Activated CD8-positive, alpha-beta T cell treated with anti-CD3 and anti-CD28 coated beads for 36 hours (primary cell): ENCODE results near the gene GLMN. TPM values are rescaled to one million over a fixed set of nuclear protein-coding genes. Genes with fewer than 3 reads are reported as not detected.
A peak's percentile ranks its signal among the peaks of the same experiment; 100 is the strongest.

Experiments used
- ATAC-seq: fragments of 200-7000 bp; cut with Tn5 transposase; one replicate; pipeline ENCODE4 v1.10.0; 2021; ENCODE audit warnings: mild to moderate bottlenecking, moderate library complexity
- CTCF ChIA-PET: fragments of 350-600 bp; sonication (Branson Sonifier 250); formaldehyde crosslinking; loops from one replicate; lab custom pipeline; 2021; ENCODE audit warnings: antibody characterized with exemption; lab: Charles Lee
- POLR2A ChIA-PET: fragments of 350-600 bp; sonication (Branson Sonifier 250); formaldehyde crosslinking; loops from one replicate; lab custom pipeline; 2021; ENCODE audit warnings: antibody characterized with exemption; lab: Charles Lee
- DNase-seq: peaks from one replicate; pipeline ENCODE4 v3.0.0-alpha.2; 2020
- H3K27ac Mint-ChIP-seq: one replicate; pipeline ENCODE4 v1.8.0; 2021; ENCODE audit warnings: mild to moderate bottlenecking, mixed read lengths
- H3K27me3 Mint-ChIP-seq: one replicate; pipeline ENCODE4 v1.8.0; 2021; ENCODE audit warnings: mixed read lengths
- H3K36me3 Mint-ChIP-seq: one replicate; pipeline ENCODE4 v1.8.0; 2021; ENCODE audit warnings: low read depth, mixed read lengths
- H3K4me1 Mint-ChIP-seq: one replicate; pipeline ENCODE4 v1.8.0; 2021; ENCODE audit warnings: low read depth, mixed read lengths
- H3K4me3 Mint-ChIP-seq: one replicate; pipeline ENCODE4 v1.8.0; 2021; ENCODE audit warnings: mild to moderate bottlenecking, moderate library complexity, mixed read lengths
- H3K9me3 Mint-ChIP-seq: one replicate; pipeline ENCODE4 v1.8.0; 2021; ENCODE audit warnings: mixed read lengths
- intact Hi-C: fragments of 100-400 bp; cut with micrococcal nuclease; formaldehyde crosslinking; loops from one replicate; pipeline ENCODE4 v1.10.0; 2022
- total RNA-seq, 2 experiments: library from RNA; stranded (reverse); gene quantifications; one replicate each; pipeline ENCODE4 v1.2.3, GENCODE V29; 2021
- TF ChIP-seq, protein P1 (sequence below): fragments of 200-600 bp; IDR thresholded peaks from one replicate; pipeline ENCODE4 v1.8.0; 2022; ENCODE audit warnings: antibody characterized with exemption, mild to moderate bottlenecking

The GLMN gene
- 10 to 100 TPM; 16.8 TPM for total RNA-seq

- ATAC-seq (peak; percentile 98), DNase-seq (peak; percentile 75)
- intact Hi-C loops, result loop anchor here (10.0 kb wide), 1 partner anchor 294 kb away; no protein-coding TSS in a partner anchor
- TF ChIP-seq, protein P1, sequence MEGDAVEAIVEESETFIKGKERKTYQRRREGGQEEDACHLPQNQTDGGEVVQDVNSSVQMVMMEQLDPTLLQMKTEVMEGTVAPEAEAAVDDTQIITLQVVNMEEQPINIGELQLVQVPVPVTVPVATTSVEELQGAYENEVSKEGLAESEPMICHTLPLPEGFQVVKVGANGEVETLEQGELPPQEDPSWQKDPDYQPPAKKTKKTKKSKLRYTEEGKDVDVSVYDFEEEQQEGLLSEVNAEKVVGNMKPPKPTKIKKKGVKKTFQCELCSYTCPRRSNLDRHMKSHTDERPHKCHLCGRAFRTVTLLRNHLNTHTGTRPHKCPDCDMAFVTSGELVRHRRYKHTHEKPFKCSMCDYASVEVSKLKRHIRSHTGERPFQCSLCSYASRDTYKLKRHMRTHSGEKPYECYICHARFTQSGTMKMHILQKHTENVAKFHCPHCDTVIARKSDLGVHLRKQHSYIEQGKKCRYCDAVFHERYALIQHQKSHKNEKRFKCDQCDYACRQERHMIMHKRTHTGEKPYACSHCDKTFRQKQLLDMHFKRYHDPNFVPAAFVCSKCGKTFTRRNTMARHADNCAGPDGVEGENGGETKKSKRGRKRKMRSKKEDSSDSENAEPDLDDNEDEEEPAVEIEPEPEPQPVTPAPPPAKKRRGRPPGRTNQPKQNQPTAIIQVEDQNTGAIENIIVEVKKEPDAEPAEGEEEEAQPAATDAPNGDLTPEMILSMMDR, result peak; percentile 31
- POLR2A ChIA-PET, result interaction anchor here (0.6 to 1.7 kb wide), 12 partner anchors 8 to 239 kb away, joined by 3 to 7 read pairs (median 3); partner anchors contain the start of gene GFI1
- CTCF ChIA-PET, result interaction anchor here (0.6 to 1.2 kb wide), 9 partner anchors 9 to 305 kb away, joined by 3 to 7 read pairs (median 3); no protein-coding TSS in a partner anchor
- Mint-ChIP-seq H3K27ac (peak within 1 kb of the TSS; percentile 98), H3K27me3 (no peaks in the 10 kb centered on the region), H3K4me1 (peaks cover 30% of the 10 kb centered on the region), H3K9me3 (no peaks in the 10 kb centered on the region), H3K4me3 (peak within 1 kb of the TSS; percentile 84), H3K36me3 (peaks cover 39% of the 10 kb centered on the region)
These were observed at the start of gene GLMN, which contains the start of gene RPAP2 for GRCh38 chr1:92298573-92299476. Gene GLMN (minus strand): TSS chr1:92298987. CDS start chr1:92297999, 988 bp downstream. Gene RPAP2 (plus strand): TSS chr1:92299059. CDS start chr1:92299074, 15 bp downstream.

DNA sequence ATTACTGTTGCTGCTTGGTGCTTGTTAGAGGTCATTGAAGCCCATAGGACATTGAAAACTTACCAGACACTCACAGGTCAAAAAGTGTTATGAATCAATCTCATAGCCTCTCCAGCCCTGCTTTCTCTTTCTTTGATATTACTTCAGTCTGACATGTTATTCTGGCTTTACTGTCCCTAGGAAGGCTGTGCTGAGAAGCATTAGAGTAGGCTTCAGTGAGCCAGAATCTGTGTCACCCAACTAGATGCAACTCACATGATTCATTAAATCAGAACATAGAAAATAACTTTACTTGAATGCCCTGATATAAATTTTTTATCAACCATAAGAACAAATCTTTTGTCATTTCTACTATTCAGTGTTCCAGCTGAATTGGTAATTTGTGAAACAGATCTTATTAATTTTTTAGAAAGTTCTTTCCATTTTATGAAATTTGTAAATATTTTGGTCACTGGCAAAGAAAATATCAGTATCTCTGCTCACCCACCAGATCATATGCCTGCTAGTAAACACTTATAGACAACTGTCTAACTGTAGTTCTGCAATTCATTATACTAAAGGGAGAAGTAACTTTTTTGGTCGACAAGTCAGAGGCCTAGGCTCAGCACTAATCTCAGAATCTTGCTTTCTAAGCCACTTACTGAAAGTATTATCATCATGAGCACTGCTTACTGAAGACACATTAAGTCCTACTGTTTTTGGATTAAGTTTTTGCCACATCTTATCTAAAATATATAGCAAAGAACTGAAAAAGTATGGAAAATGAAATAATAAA, 48.3 kb upstream of the GLMN start:
- Mint-ChIP-seq H3K4me3 (no peak overlapping the region), H3K4me1 (peaks cover 10% of the 10 kb centered on the region), H3K9me3 (no peaks in the 10 kb centered on the region), H3K27me3 (no peaks in the 10 kb centered on the region), H3K36me3 (peaks cover 24% of the 10 kb centered on the region), H3K27ac (no peak overlapping the region)
- TF ChIP-seq, protein P1, result no peak
- no peak for ATAC-seq
- ChIA-PET POLR2A (interaction anchor here (0.7 kb wide), 1 partner anchor 14 kb away, joined by 3 read pairs; no protein-coding TSS in a partner anchor), CTCF (no interaction called here)
- intact Hi-C loops, result no loop called here
- DNase-seq, result no peak

GRCh38 chr1:92343061-92343460, 44.3 kb upstream of the GLMN start:
- Mint-ChIP-seq H3K27ac (no peak overlapping the region), H3K4me3 (no peak overlapping the region), H3K4me1 (peaks cover 3% of the 10 kb centered on the region), H3K27me3 (no peaks in the 10 kb centered on the region), H3K9me3 (no peaks in the 10 kb centered on the region), H3K36me3 (peaks cover 18% of the 10 kb centered on the region)
- CTCF ChIA-PET, result interaction anchor here (1.2 kb wide), 1 partner anchor 25 kb away, joined by 4 read pairs; no protein-coding TSS in a partner anchor
- TF ChIP-seq, protein P1, result no peak
- POLR2A ChIA-PET, result no interaction called here
- intact Hi-C loops, result no loop called here
- DNase-seq (no peak), ATAC-seq (no peak)

- ATAC-seq, result no peak
These were observed 43.6 kb upstream of the GLMN start for GRCh38 chr1:92342401-92342800.

More at GRCh38 chr1:92342401-92342800, 43.6 kb upstream of the GLMN start:
- intact Hi-C loops, result no loop called here
- Mint-ChIP-seq H3K9me3 (no peaks in the 10 kb centered on the region), H3K27ac (no peak overlapping the region), H3K4me3 (no peak overlapping the region), H3K4me1 (peaks cover 2% of the 10 kb centered on the region), H3K36me3 (peaks cover 12% of the 10 kb centered on the region), H3K27me3 (no peaks in the 10 kb centered on the region)
- DNase-seq, result no peak
- POLR2A ChIA-PET, result no interaction called here
- CTCF ChIA-PET, result interaction anchor here (1.2 kb wide), 1 partner anchor 24 kb away, joined by 4 read pairs; no protein-coding TSS in a partner anchor
- TF ChIP-seq, protein P1, result no peak
